A172 (cell line): Measurements from ENCODE around the gene NR2E3. TPM values are rescaled to one million over a fixed set of nuclear protein-coding genes. Genes with fewer than 3 reads are reported as not detected.
"Not testable (repeated sequence)": the region's sequence is repeated elsewhere in the genome, so short reads cannot be mapped to it uniquely, and the experiment has no call there.

ENCODE experiments used
- DNase-seq: peaks from one replicate; pipeline ENCODE4 v3.0.0-alpha.2; 2015; ENCODE audit warnings: low spot score
- total RNA-seq: library from RNA; depleted of rRNA; stranded (reverse); fragments of >200 nt; shearing (Covaris generic); gene quantifications from 2 replicates; pipeline ENCODE4 v1.2.3, GENCODE V29; 2014

The NR2E3 gene
- total RNA-seq, 1 experiment from 2014 or later = not detected

- DNase-seq = no peak
Observed at GRCh38 chr15:71813723-71814470, 3.5 kb downstream of the NR2E3 start.

GRCh38 chr15:71815301-71815700 lies 4.9 kb downstream of the NR2E3 start:
- DNase-seq = no peak

GRCh38 chr15:71817351-71817750 lies 7.0 kb downstream of the NR2E3 start:
- DNase-seq = no peak

GRCh38 chr15:71820127-71820526 lies 9.8 kb downstream of the NR2E3 start:
- DNase-seq = no peak

- DNase-seq = no peak
Observed at GRCh38 chr15:71821547-71822129, 11.3 kb downstream of the NR2E3 start.

GRCh38 chr15:71822890-71823630 lies 12.7 kb downstream of the NR2E3 start:
- no peak for DNase-seq

- DNase-seq = no peak
Observed at GRCh38 chr15:71823801-71824200, 13.4 kb downstream of the NR2E3 start.

- DNase-seq = no peak
Observed at GRCh38 chr15:71825021-71825730, 14.8 kb downstream of the NR2E3 start.

- DNase-seq = no peak
Observed at GRCh38 chr15:71826196-71826595, 15.8 kb downstream of the NR2E3 start.

GRCh38 chr15:71830981-71831380 lies 20.6 kb downstream of the NR2E3 start:
- DNase-seq = no peak

- no peak for DNase-seq
Observed at GRCh38 chr15:71841563-71841962, 31.2 kb downstream of the NR2E3 start.

- no peak for DNase-seq
Observed at GRCh38 chr15:71844916-71845315, 34.6 kb downstream of the NR2E3 start.

- no peak for DNase-seq
Observed at GRCh38 chr15:71853543-71853942, 43.2 kb downstream of the NR2E3 start.

GRCh38 chr15:71858232-71858631 lies 47.9 kb downstream of the NR2E3 start:
- DNase-seq = not testable (repeated sequence)
